Gastroesophageal sphincter (tissue), 3 donors: ENCODE results near the gene ESAM.

Experiments used
- EP300 ChIP-seq: sonication (generic); formaldehyde crosslinking; IDR thresholded peaks from one replicate; pipeline ENCODE4 v1.6.1; 2017; ENCODE audit warnings: antibody characterized with exemption, mild to moderate bottlenecking
- POLR2A ChIP-seq, 2 donors: fragments of 450-650 bp; IDR thresholded peaks; one replicate each; pipeline ENCODE4 v1.6.1; 2017; ENCODE audit warnings: antibody characterized with exemption in 2 of 2, mild to moderate bottlenecking in 2 of 2, moderate library complexity in 1 of 2
- POLR2AphosphoS5 ChIP-seq: sonication (generic); formaldehyde crosslinking; IDR thresholded peaks from one replicate; pipeline ENCODE4 v1.6.1; 2017; ENCODE audit warnings: antibody characterized with exemption
- TF ChIP-seq, protein P1 (sequence below), 4 experiments: fragments of 200-600 bp in 2 of 4; fragments of 450-650 bp in 2 of 4; sonication (generic) in 1 of 4; IDR thresholded peaks; one replicate each; pipeline ENCODE4 v1.5.1; 2017 to 2019; ENCODE audit warnings: antibody characterized with exemption in 4 of 4, mild to moderate bottlenecking in 2 of 4, moderate library complexity in 2 of 4

DNA sequence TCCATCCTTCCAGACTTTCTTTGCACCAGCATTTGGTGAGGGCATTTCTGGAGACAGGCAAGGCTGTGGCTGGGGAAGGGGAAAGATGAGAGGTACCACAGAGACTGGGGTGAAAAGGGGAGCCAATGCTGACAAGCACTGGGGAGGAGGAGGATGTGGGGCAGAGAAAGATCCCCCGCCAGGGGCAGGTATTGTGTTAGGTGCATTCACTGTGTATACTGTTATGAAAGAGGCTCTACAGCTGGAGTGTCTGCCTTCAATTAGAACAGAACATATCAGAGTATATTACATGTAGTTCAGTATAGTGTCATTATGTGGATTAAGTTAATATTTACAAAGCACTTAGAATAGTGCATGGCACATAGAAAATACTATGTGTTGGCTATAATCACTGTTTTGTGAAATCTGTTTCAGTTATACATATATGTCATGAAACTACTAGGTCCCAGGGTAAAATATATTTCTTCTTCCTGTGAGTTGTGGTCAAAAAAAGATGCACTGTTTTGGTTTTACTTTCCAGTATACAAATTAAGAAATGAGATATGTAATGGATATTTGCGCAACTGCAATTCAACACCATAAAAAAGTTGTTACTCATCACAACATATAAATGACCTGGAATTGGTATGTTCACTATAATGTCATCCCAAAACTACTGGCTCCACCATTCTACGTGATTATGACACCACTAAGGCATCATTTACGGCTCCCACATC is 29.7 kb upstream of the ESAM start:
- TF ChIP-seq, protein P1, sequence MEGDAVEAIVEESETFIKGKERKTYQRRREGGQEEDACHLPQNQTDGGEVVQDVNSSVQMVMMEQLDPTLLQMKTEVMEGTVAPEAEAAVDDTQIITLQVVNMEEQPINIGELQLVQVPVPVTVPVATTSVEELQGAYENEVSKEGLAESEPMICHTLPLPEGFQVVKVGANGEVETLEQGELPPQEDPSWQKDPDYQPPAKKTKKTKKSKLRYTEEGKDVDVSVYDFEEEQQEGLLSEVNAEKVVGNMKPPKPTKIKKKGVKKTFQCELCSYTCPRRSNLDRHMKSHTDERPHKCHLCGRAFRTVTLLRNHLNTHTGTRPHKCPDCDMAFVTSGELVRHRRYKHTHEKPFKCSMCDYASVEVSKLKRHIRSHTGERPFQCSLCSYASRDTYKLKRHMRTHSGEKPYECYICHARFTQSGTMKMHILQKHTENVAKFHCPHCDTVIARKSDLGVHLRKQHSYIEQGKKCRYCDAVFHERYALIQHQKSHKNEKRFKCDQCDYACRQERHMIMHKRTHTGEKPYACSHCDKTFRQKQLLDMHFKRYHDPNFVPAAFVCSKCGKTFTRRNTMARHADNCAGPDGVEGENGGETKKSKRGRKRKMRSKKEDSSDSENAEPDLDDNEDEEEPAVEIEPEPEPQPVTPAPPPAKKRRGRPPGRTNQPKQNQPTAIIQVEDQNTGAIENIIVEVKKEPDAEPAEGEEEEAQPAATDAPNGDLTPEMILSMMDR (IDR thresholded peaks at IDR 0.05): no peak
- TF ChIP-seq POLR2AphosphoS5: no peak
- no peak for TF ChIP-seq POLR2A (IDR thresholded peaks at IDR 0.05)
- TF ChIP-seq EP300: no peak
